Epithelial cell of alveolus of lung (primary cell): Measurements from ENCODE around the gene NAA15. TPM values are rescaled to one million over a fixed set of nuclear protein-coding genes. Genes with fewer than 3 reads are reported as not detected.

Experiments
- total RNA-seq: library from RNA; depleted of rRNA; stranded (reverse); fragments of >200 nt; gene quantifications from 2 replicates; pipeline ENCODE4 v1.2.1, GENCODE V29; 2015

The NAA15 gene
- 22.7 and 30.6 TPM in 2 replicates for total RNA-seq

DNA sequence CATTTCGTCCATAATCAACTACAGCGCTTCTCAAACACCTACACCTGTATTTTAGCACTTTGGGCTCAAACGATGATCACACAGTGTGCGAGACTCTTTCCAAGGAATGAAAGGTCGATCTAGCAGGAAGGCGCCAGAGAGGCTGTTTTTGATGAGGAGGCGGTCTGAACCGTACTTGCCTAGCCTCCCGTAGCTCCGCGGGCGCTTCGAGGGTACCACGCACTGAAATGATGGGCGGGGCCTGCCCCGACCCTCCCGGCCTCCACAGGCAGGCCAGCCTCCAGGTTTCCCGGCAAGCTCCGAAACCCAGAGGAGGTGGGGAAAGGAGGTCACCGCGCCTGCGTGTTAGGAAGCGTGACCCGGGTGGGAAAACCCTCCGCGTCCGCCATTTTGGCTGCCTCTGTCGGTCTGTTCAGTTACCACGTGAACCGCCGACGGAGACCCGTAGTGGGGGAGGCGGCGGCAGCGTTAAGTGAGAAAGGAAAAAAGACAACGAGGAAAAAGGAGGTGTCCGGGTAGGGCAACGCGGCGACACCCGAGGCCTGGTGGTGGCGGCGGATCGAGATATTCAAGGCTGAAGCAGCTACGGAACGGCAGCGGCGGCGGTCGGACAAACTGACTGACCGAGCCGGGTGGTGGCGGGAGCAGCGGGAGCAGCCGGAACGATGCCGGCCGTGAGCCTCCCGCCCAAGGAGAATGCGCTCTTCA, at the start of gene NAA15:
TSS of gene NAA15 (plus strand) at position 393 of the 708 bp plus-strand sequence. CDS start at position 666, 273 bp downstream.

DNA sequence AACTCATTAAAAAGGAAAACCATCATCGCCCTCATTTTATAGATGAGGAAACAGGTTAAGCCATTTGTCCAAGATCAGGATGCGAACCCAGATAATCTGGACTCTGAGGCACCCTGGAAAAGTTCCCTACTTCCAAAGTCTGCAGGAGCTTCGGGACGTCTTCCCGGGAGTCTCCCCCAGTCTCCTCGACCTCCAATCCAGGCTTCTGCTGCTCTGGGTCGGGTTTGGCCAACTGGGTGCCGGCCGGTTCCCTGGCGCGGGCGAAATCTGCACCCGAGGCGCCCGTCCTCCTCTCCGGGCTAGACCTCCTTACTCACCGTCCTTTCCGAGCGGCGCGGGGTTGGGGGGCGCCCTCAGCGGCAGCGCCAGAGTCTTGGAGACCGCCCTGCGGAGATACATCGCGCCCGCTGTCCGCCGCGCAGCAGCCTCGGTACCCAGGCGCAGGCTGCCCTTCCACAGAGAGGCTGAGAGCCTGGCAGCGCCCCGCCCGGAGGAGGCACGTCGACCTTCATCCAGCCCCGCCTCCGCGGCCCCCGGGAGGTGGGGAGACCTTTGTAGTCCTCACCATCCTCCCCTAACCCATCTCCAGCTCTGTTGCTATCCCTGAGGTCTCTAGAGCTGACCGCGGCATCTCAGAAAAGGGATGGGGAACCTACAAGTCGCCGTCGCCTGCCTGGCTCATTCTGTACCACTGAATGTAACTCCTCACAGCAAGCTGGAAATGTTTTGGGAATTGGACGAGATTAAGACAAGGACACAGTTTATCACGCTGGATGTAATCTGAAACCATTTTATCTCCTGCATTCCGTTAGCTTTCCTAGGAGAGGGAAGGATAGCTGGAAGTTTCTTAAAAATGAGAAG, 21.3 kb upstream of the NAA15 start, which contains the start of gene MGARP:
TSS of gene MGARP (minus strand) at position 466 of the 861 bp plus-strand sequence. CDS start at position 399, 67 bp downstream.

GRCh38 chr4:139301821-139302611, 711 bp downstream of the NAA15 start, which contains the start of gene NDUFC1:
Gene NDUFC1 (minus strand): TSS chr4:139302477. CDS start chr4:139295798, 6,679 bp downstream.

DNA sequence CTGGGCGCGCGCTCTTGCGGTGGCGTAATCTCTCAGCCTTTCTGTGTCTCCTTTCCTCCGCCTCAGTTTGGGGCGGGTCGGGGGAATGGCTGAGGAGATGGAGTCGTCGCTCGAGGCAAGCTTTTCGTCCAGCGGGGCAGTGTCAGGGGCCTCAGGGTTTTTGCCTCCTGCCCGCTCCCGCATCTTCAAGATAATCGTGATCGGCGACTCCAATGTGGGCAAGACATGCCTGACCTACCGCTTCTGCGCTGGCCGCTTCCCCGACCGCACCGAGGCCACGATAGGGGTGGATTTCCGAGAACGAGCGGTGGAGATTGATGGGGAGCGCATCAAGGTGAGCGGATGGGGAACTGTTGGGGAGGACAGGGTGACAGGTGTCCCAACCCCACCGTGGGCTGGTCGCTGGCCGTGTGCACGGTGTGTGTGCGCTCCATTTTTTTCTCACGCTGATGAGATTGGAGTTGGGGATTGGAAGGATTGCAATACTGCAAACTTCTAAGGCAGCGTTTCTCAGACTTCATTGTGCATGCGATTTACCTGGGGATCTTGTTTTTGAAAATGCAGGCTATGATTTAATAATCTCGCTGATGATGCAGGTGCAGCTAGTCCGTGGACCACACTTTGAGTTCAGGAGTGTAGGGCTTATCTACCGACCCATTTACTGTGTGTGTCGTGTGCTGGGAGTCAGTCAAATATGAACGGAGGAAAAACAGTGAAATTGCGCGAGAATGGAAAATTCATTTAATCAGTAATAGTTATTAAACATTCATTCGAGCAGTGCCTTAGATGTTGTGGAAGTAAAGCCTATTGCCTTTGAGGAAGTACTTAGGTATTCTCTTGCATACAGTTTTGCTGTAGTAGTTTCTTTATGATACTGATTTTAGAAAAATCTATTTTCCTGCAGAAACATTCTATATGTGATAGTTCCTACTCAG, 153.1 kb downstream of the NAA15 start, which contains the start of gene RAB33B:
TSS of gene RAB33B (plus strand) at position 11 of the 935 bp plus-strand sequence. CDS start at position 86, 75 bp downstream.

Other genes with a start within 250 kb of the NAA15 start
- gene ELF2, start 124.3 kb upstream of the NAA15 start, total RNA-seq: 16.9 and 36.7 TPM in 2 replicates
- gene MGARP, start 21.3 kb upstream of the NAA15 start, total RNA-seq: 6.1 and 29.9 TPM in 2 replicates
- gene NDUFC1, start 972 bp downstream of the NAA15 start, total RNA-seq: 41.7 and 44.5 TPM in 2 replicates
- gene RAB33B, start 152.6 kb downstream of the NAA15 start, total RNA-seq: 7.0 and 9.8 TPM in 2 replicates